Ecto neural progenitor cell (in vitro differentiated cells): ENCODE measurements around the gene RAPGEF4.
"Not testable (repeated sequence)": the region's sequence is repeated elsewhere in the genome, so short reads cannot be mapped to it uniquely, and the experiment has no call there.

Experiments used
- DNase-seq: peaks from one replicate; pipeline ENCODE4 v3.0.0-alpha.2; 2018; ENCODE audit warnings: low spot score

Gene RAPGEF4

GRCh38 chr2:173034143-173034542 lies 298.5 kb downstream of the RAPGEF4 start:
- no peak for DNase-seq

GRCh38 chr2:173037245-173038120 lies 301.8 kb downstream of the RAPGEF4 start:
- no peak for DNase-seq

- not testable (repeated sequence) for DNase-seq
Measured at GRCh38 chr2:173038257-173038656, 302.6 kb downstream of the RAPGEF4 start.

DNA sequence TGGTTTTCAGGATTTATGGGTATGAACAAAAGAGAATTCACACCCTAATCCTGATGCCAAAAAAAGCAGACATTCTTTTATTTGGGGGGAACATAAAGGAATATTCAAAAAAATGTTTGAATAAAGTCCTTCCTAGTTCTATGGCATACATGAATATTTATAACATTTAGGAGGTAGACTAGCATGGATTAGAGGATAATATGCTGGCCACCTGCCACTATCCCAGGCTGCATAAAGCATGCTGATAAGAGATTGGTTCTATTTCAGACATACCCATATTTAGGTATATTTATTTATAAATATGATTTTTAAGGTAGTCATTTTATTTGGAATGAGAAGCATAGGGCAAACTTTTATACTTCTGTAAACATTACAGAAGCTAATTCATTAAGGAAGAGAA lies 305.1 kb downstream of the RAPGEF4 start:
- DNase-seq = no peak

DNA sequence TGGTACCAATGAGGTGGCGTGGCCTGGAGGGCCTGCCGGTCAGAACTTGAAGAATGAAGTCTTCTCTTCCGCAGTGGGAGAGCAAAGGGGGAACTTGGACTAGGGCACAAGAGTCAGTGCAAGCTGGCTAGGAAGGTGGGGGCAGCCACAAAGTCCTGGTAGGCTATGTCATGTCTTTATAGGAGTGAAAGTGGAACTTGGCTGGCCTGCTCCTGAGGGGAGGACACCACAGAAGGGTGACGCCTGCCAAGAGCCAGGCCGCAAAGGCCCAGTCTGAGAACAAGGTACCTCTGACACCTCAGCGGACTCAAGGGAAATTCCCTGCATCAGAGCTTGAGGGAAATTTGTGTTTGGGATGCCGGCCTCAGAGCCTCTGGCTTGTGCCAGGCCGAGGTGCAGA lies 307.8 kb downstream of the RAPGEF4 start:
- DNase-seq = no peak

DNA sequence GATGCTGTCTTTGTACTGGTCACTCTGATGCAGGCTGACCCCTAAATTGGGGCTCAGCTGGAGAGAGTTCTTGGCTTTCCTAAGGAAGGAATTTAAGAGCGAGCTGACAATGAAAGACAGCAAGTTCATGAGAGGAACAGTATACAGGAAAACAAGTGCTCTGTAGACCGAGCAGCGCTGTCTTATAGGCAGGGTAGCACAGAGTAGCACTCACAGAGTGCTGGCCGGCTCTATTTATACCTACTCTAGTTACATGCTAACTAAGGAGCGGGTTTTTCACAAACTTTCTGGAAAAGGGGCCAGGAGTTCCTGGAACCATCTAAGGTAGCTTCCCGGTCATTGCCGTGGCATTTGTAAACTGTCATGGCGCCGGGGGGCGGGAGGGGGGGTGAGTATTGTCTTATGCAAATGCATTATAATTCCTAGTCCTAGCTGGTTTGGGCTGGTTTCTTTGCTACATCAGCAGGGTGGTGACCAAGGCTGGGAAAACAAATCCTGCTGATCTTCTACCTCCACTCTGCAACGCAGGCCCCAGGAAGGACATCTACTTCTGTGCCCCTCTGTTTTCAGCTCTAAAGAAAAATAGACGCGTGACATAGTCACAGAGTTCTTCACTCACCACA lies 308.4 kb downstream of the RAPGEF4 start:
- no peak for DNase-seq

DNA sequence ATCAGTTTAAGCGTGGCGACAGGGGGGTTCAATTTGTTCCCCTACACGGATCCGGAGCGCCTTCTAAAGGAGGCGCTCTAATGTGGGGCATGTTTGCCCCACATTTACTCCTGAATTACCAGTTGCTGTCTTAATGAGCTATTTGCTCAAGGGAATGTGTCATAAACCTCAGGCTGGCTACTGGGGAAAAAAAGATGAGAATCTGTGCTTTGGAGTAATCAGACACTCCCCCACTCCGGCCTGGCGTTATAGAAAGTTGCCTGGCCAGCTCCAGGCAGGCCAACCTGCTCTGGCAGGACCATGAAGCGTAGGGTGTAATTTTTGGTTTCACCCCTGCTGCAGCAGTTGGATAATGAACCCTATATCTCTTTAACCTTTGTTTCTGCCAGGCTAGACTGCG lies 309.0 kb downstream of the RAPGEF4 start:
- no peak for DNase-seq

DNA sequence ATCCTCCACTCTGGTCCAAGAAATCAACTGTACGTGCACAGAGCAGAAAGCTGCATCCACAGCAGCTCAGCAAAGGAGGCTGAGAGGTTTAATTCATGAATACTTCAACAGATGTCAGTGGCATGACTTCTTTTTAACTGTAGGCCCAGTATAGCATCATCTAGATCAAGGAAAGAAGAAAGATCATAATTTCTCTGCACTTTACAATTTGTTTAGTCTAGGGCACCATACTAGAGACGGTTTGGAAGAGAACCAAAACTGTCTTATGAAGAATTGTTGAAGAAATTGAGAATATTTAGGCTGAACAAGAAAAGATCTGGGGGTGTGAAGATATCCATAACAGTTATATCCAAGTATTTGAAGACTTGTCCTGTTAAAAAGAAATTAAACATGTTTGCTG lies 309.5 kb downstream of the RAPGEF4 start:
- no peak for DNase-seq

DNA sequence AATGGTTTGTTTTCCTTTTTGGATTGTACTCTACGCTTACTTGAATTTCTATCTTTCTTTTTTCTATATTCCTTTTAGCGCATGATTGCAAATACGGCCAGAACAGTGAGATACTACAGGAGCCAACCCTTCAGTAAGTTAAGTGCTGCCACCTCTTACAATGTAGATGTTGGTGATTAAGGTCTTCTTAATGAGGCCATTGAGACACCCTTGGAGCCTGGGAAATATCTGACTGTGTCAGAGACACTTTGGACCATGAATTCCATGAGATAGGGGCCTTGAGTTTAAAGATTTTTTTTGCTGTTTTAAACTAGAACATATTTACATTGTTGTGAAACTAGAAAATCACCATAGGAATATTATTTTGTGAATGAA lies 312.9 kb downstream of the RAPGEF4 start:
- DNase-seq = no peak

DNA sequence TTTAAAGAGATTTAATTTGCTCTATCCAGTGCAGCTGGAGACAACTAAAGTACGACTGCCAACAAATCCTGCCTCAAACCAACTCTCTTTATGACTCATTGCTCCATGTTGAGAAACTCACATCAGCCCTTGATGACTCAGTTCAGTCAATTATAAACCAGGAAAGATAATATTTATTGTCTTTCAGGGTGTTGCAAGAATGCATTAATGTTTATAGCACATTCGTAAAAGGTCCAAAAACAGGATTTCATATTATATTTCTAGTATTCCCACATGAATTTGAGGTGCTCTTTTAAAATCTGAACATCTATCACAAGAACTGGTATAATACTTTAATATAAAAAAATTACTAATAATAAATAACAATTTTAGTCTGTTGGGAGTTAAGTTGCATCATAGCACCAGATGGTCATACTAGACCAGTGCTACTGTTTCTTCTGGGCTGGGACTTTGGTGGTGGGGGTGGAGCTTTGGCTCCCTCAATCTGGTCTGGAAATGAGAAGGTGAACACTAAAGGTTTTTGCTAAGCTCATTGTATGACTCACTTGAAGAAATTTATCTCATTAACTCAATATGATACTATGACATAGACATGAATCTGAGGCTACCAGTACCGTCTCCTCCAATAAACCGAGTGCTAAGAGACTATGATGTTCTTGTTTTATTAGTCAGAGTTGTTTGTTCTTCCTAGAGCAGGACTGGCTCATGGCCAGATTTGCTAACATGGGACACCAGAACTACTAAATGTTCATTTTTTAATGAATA lies 313.4 kb downstream of the RAPGEF4 start:
- no peak for DNase-seq

DNA sequence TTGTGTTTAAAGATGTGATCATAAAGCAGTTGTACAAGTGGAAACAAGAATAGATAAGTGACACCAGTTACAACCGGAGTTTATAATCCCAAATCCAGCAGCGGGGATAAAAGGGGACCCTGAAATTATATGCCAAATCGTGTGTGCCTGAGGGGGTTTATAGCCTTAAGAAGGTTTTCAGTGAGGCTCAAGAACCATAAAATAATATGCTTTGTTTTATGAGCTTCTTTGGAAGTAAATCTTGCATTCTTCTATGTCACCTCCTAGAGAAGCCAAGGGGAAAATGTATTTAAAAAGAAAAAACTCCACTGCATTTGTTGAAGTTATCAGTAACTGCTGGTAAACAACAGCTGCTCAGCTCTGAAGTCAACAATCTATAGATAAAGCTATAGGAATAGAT lies 314.2 kb downstream of the RAPGEF4 start:
- DNase-seq = no peak

- DNase-seq = no peak
Measured at GRCh38 chr2:173050684-173051083, 315.0 kb downstream of the RAPGEF4 start.

DNA sequence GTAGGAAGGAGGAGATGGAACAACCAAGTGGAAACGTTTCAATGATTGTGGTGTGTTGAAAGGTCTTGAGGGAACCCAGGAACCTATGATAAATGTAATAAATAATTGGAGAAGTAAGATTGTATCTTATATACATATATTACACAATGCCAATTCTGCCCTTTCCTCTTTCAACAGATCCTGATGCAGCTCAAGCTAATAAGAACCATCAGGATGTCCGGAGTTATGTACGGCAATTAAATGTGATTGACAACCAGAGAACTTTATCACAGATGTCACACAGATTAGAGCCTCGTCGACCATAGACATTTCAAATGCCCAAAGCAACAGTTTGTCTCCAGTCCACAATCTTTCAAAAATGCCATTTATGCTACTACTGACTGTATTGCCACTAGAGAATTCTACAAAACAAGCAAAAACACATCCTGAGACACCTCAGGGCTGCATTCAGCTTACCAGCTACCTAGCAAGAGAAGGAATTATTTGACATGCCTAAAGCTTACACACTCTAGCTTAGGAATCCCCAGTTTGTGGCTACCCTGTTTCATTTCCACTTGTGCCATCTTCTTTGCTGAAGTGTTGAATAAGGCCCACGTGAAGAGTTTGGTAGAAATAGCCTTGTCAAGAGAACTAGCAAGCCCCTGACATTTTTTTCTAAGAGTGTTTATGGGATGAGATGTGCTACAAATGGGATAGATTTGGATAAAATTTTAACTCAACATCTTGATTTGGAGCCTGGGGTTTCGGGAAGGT lies 316.0 kb downstream of the RAPGEF4 start:
- DNase-seq = no peak

DNA sequence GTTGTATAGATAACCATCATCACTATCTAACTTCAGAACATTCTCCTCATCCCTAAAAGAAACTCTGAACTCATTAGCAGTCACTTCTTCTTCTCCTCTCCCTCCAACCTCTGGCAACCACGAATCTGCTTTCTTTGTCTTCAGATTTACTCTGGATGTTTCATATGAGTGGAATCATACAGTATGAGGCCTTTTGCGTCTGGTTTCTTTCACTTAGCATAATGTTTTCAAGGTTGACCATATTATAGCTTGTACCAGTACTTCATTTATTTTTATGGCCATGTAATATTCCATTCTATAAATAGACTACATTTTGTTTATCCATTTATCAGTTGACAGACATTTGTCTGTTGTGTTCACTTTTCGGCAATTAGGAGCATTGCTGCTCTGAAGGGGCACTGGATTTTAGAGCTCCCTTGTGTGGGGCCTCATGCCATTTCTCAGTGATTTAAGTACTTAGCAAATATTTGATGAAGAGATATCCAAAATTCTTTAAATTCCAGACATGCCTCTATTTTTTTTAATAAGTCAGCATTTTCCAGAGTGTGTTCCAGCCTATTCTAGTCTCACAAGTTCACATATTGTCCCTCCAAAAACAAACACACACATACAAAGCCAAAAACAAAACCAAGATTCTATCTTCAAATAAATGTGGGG lies 317.5 kb downstream of the RAPGEF4 start:
- no peak for DNase-seq

DNA sequence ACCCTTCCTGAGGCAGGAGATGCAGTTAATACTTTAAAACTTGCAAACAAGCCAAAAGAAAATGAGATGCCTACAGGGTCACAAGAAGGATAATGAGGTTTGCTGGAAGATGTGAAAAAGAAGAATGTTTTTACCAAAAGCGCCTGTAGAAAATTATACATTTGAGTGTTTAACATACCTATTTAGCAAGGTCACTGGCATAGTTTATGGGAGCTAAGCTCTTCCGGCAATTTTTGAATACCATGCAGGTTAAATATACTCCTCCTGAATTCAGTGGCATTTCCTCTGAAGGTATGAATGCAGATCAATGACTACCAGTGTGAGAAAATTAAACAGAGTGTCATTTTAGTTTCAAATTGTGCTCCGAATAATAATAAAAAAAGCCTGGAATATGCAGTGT lies 318.8 kb downstream of the RAPGEF4 start:
- no peak for DNase-seq

GRCh38 chr2:173056705-173057364 lies 321.2 kb downstream of the RAPGEF4 start:
- DNase-seq = no peak

DNA sequence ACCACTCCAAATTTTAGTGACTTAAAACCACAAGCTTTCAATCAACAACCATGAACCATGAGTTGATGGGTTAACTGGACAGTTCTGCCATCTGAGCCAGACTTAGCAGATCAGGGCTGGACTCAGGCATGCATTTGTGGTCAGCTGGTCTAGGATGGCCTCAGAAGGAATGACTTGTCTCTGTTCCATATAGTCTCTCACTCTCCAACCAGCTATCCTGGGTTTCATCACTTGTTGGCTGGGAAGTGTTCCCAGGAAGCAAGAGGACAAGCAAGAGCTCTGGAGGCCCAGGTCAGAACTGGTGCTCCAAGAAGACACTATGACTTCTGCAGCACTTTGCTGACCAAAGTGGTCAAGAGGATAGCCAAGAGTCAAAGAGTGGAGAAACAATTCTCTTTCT lies 322.5 kb downstream of the RAPGEF4 start:
- no peak for DNase-seq

GRCh38 chr2:173058673-173059072 lies 323.0 kb downstream of the RAPGEF4 start:
- DNase-seq = no peak

DNA sequence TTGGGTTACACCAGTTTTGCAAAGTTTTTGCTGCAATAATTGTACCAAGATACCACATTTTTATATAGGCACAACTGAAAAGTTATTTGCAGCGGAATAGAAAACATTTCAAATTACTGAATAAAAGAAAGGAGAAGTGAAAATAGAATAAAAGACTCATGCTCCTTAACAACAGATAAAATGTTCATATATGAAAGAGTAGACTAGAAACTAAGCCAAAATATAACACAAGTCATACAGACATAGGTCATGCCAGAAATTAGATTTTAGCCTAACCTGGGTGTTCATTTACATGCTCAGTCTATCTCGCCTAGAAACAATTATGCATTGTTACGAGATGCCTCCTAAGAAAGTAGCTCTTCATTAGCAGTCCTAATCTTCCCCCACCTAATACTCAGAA lies 323.6 kb downstream of the RAPGEF4 start:
- no peak for DNase-seq

GRCh38 chr2:173059971-173060461 lies 324.4 kb downstream of the RAPGEF4 start:
- no peak for DNase-seq

DNA sequence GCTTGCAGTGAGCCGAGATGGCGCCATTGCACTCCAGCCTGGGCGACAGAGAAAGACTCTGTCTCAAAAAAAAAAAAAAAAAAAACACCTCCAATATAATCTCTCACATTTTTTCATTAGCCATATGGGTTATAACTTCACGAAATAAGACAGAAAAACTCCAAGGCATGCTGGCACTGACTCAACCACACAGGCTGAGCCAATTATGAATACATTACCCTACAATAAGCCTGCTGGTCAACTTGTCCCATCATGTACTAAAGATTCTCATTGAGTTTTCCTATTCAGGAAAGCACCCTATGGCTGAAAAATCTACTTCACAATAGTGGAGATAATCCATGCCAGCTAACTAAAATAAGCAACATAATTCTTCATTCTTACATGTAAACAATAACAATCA lies 327.2 kb downstream of the RAPGEF4 start:
- no peak for DNase-seq
